Duodenal mucosa (tissue), 2 donors: ENCODE measurements around the gene KIAA0319L.
"Not testable (repeated sequence)": the region's sequence is repeated elsewhere in the genome, so short reads cannot be mapped to it uniquely, and the experiment has no call there.

Experiments
- H3K27ac ChIP-seq: one replicate; pipeline ENCODE4 v1.7.0; 2013; ENCODE audit warnings: low read depth, low read length
- H3K27me3 ChIP-seq, 2 donors: one replicate each; pipeline ENCODE4 v1.7.0; 2013; ENCODE audit warnings: low read length in 2 of 2, control low read depth in 1 of 2; ENCODE audit not compliant: insufficient read depth in 2 of 2, control insufficient read depth in 1 of 2
- H3K36me3 ChIP-seq, 2 donors: one replicate each; pipeline ENCODE4 v1.7.0; 2013; ENCODE audit warnings: low read length in 2 of 2, control low read depth in 1 of 2; ENCODE audit not compliant: insufficient read depth in 2 of 2, control insufficient read depth in 1 of 2
- H3K4me1 ChIP-seq, 2 donors: one replicate each; pipeline ENCODE4 v1.7.0; 2013; ENCODE audit warnings: low read length in 2 of 2, control low read depth in 1 of 2; ENCODE audit not compliant: insufficient read depth in 2 of 2, control insufficient read depth in 1 of 2
- H3K4me3 ChIP-seq, 2 donors: one replicate each; pipeline ENCODE4 v1.7.0; 2013; ENCODE audit warnings: low read length in 2 of 2, low read depth in 1 of 2
- H3K9ac ChIP-seq, 2 donors: one replicate each; pipeline ENCODE4 v1.7.0; 2013; ENCODE audit warnings: low read length in 2 of 2, low read depth in 1 of 2
- H3K9me3 ChIP-seq, 2 donors: one replicate each; pipeline ENCODE4 v1.7.0; 2013; ENCODE audit warnings: low read length in 2 of 2, control low read depth in 1 of 2; ENCODE audit not compliant: control insufficient read depth in 1 of 2

The KIAA0319L gene

DNA sequence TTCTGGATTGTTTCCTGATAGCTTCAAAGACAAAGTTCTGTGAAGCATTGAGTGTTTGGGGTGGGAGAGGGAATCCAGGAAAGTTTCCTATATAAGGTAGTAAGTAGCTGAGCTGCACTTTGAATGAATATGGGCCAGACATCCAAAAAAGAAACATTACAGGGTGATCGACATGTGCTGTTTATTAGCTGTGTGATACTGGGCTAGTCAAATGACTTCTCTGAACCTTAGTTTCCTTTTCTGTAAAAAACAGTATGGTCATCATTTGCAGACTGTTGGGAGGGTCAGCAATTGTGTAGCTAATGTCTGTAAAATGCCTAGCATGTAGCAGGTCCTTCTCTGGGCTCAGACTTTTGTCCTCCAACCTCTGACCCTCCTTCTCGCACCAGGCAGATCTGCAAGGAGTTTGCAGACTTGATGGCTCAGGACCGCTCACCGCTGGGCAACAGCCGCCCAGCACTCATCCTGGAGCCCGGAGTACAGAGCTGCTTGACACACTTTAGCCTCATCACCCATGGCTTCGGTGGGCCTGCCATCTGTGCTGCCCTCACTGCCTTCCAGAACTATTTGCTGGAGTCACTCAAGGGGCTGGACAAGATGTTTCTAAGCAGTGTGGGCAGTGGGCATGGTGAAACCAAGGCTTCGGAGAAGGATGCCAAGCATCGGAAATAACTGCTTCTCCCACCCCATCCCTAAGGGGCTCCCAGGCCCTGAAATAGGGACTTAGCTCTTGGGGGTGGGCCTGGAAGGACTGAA lies 37.0 kb upstream of the KIAA0319L start:
- no peak overlapping the region for H3K9ac ChIP-seq
- peaks cover 0 to 6% of the 10 kb centered on the region in 2 donors for H3K36me3 ChIP-seq
- no peaks in the 10 kb centered on the region for H3K27me3 ChIP-seq
- no peak overlapping the region for H3K27ac ChIP-seq
- no peaks in the 10 kb centered on the region for H3K9me3 ChIP-seq
- peaks cover 0 to 7% of the 10 kb centered on the region in 2 donors for H3K4me1 ChIP-seq
- no peak overlapping the region for H3K4me3 ChIP-seq

DNA sequence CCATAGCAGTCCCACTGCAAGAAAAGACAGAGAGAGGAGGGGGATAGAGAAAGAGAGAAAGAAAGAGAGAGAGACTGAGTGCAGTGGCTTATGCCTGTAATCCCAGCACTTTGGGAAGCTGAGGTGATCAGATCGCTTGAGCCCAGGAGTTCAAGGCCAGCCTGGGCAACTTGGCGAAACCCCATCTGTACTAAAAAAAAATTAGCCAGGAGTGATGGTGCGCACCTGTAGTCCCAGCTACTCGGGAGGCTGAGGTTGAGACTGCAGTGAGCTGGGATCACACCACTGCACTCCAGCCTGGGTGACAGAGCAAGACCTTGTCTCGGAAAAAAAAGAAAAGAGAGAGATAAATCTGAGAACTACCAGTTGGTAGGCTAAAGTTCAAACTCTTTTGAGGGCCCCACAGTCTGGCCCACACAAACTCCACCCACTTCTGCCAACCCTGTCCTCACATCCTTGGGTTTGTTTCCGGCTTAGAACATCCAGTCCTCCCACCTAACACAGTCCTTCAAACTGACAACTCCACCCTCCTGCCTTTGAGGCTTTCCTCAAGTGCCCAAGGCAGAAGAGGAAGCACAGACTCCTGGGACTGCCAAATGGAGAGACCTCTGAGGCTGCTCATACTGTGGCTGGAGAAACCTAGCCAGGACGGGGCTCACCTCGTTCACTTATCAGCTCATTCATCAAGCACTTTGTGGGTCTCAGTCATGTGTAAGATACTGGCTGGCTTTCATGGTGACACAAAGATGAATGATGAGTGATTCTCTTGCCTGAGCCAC lies 36.0 kb upstream of the KIAA0319L start:
- H3K4me3 ChIP-seq = no peak overlapping the region
- H3K9ac ChIP-seq = no peak overlapping the region
- no peak overlapping the region for H3K27ac ChIP-seq
- H3K9me3 ChIP-seq = no peaks in the 10 kb centered on the region
- no peaks in the 10 kb centered on the region for H3K27me3 ChIP-seq
- H3K4me1 ChIP-seq = peaks cover 0 to 7% of the 10 kb centered on the region in 2 donors
- H3K36me3 ChIP-seq = peaks cover 0 to 6% of the 10 kb centered on the region in 2 donors

DNA sequence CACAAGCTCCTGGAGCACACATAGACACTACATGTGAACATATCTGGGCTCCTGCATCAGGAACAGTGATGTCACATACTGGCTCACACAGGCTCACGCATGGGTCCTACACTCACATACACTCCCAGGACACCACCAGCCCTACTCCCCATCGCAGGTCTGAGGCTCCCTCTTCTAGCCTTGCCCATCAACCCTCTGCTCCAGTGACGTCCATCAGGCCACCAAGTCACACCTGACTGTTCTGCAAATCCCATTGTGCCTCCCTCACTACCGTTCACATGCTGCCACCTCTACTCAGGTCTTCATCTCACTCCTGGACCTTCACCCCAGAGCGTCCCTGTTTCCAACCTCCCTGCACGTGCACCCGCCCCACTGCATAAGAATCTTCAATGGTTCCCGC lies 34.0 kb upstream of the KIAA0319L start:
- Histone ChIP-seq H3K9me3 (no peaks in the 10 kb centered on the region), H3K9ac (no peak overlapping the region)

DNA sequence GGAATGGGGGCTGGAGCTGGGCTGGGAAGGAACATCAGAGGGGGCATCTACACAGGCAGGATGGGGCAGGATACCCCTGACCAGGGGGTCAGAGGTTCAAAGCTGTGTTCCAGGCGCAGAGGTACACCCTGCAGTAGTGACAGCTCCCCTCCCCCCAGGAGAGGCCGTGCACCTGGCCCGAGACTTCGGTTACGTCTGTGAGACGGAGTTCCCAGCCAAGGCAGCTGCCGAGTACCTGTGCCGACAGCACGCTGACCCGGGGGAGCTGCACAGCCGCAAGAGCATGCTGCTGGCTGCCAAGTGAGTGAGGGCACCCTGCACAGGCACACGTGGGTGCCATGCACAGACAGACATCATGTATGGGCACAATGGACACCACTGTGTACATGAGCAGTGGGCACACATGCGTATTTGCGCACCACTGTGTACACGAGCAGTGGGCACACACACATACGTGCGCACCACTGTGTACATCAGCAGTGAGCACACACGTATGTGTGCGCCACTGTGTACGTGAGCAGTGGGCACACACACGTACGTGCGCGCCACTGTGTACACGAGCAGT lies 33.4 kb upstream of the KIAA0319L start:
- no peak overlapping the region for H3K27ac ChIP-seq
- H3K4me1 ChIP-seq = peaks cover 0 to 7% of the 10 kb centered on the region in 2 donors
- peaks cover 0 to 6% of the 10 kb centered on the region in 2 donors for H3K36me3 ChIP-seq
- no peak overlapping the region for H3K4me3 ChIP-seq
- H3K9me3 ChIP-seq = no peaks in the 10 kb centered on the region
- no peak overlapping the region for H3K9ac ChIP-seq
- H3K27me3 ChIP-seq = no peaks in the 10 kb centered on the region

More for the DNA sequence above, 34.0 kb upstream of the KIAA0319L start:
- peaks cover 0 to 7% of the 10 kb centered on the region in 2 donors for H3K4me1 ChIP-seq
- no peak overlapping the region for H3K27ac ChIP-seq
- no peaks in the 10 kb centered on the region for H3K27me3 ChIP-seq
- no peak overlapping the region for H3K4me3 ChIP-seq
- H3K36me3 ChIP-seq = peaks cover 0 to 6% of the 10 kb centered on the region in 2 donors

DNA sequence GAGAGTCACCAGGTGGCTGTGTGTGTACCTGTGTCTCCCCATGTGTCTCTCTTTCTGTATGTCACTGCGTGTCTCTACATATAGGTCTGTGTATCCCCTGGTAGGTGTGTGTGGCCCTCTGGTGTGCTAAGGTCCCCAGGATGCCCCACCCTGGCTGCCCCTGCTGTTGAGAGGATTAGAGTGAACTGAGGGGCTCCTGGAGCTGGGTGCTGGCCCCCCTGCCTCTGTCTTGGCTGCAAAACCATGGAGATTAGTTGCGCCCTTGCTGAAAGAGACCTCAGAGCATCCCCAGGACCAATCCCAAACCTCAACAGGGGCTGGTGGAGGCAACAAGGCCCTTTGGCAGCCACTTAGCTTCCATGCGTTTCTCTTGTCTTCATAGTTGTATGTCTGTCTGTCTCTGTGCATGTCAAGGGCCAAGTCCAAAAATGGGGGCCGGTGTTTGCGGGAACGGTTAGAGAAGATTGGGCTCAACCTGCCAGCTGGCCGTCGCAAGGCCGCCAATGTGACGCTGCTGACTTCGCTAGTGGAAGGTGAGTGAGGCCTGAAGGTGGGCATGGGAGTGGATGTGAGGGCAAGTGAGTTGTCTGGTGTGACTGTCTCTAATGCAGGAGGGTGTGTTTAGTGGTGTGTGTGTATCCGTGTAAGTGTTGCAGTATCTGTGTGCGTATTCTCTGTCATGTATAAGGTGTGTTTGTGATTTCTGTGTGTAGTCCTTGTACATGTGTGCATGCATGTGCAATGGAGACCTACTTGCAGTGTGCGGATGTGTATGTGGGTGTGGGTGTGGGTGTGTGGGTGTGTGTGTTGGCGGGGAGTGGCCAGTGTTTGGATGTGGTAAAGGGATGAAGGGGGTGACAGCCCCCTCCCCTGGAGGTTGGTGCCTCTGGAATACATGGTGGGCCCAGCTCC lies 32.6 kb upstream of the KIAA0319L start:
- Histone ChIP-seq H3K27me3 (no peaks in the 10 kb centered on the region), H3K9me3 (no peaks in the 10 kb centered on the region), H3K9ac (no peak overlapping the region), H3K27ac (no peak overlapping the region), H3K4me3 (no peak overlapping the region), H3K4me1 (peaks cover 0 to 7% of the 10 kb centered on the region in 2 donors), H3K36me3 (peaks cover 0 to 6% of the 10 kb centered on the region in 2 donors)

DNA sequence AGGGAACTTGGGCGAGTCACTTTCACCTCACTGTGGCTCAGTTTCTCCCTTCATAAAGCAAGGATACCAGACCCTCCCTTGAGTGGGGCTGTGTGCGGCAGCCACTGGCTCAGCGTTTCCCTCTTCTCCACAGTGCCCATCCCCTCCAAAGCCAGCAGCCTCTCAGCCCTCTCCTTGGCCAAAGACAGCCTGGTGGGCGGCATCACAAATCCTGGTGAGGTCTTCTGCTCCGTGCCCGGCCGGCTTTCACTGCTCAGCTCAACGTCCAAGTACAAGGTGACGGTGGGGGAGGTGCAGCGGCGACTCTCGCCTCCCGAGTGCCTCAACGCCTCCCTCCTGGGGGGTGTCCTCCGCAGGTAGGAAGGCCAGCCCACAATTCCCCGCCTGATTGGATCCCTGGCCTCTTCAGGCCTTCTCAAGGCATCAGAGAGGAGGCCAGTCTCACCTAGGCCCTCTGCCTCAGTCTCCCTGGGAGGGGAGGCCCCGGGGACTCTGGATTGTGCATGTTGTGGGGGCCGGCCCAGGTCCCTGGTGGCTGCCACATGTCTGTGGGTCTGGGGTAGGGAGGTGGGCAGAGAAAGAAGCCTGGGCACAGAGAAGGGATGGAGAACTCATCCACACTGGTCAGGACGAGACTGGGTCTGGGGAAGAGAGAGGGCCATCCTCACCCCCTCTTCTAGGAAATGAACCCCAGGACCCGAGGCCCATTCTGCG lies 31.2 kb upstream of the KIAA0319L start:
- Histone ChIP-seq H3K36me3 (peaks cover 0 to 6% of the 10 kb centered on the region in 2 donors), H3K4me3 (no peak overlapping the region), H3K9ac (no peak overlapping the region), H3K9me3 (no peaks in the 10 kb centered on the region), H3K4me1 (peaks cover 0 to 7% of the 10 kb centered on the region in 2 donors), H3K27me3 (no peaks in the 10 kb centered on the region), H3K27ac (no peak overlapping the region)

DNA sequence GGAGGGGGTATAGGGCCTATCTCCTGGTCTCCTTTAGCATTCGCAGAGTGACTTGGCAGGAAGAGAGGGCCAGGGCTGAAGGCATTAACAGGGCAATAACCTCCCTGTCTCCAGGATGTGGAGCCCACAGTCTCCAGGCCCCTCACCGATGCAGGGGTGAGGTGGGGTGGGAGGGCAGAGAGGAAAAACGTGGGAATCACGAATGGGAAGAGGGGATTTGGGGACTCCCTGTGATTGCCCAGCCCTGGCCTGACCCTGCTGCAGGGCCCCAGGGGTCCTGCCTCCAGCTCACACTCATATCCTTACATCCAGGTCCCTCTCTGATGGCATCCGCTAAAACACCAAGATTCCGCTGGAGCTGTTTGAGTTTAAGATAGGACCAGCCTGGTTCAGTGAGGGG lies 30.5 kb upstream of the KIAA0319L start:
- Histone ChIP-seq H3K4me3 (no peak overlapping the region), H3K36me3 (peaks cover 0 to 6% of the 10 kb centered on the region in 2 donors), H3K9ac (no peak overlapping the region), H3K9me3 (no peaks in the 10 kb centered on the region), H3K27ac (no peak overlapping the region), H3K4me1 (peaks cover 0 to 1% of the 10 kb centered on the region in 2 donors), H3K27me3 (no peaks in the 10 kb centered on the region)

DNA sequence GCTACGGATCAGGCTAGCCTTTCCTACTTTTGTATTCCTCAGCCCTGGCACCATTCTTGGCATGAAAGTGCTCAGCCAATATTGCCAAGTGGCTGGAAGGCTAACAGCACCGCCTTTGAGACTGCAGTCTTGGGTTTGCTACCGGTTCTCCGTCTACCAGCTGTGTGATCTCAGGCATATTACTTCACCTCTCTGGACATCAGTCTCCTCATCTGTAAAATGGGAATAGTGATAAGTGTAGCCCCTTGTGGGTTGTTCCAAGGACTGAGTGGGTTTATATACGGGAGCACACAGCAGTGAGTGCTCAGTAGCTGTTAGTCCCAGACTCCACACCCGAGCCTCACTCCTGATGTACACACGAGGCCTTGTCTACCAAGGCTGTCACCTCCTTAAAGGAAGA lies 29.6 kb upstream of the KIAA0319L start:
- Histone ChIP-seq H3K4me1 (no peaks in the 10 kb centered on the region), H3K27ac (no peak overlapping the region), H3K36me3 (peaks cover 0 to 6% of the 10 kb centered on the region in 2 donors), H3K9me3 (no peaks in the 10 kb centered on the region), H3K9ac (no peak overlapping the region), H3K4me3 (no peak overlapping the region), H3K27me3 (no peaks in the 10 kb centered on the region)

DNA sequence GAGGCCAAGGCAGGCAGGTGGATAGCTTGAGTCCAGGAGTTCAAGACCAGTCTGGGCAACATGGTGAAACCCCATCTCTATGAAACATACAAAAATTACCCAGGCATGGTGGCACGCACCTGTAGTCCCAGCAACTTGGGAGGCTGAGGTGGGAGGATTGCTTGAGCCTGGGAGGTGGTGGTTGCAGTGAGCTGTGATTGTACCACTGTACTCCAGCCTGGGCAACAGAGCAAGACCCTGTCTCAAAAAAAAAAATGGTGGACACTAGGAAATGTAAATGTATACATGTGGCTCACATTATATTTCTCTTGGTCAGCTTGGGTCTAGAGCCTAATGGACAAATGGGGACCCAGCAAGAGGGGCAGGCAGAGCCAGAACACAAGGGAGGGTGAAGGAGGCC lies 28.6 kb upstream of the KIAA0319L start:
- H3K9me3 ChIP-seq, H3K27ac ChIP-seq, H3K27me3 ChIP-seq, H3K9ac ChIP-seq, H3K36me3 ChIP-seq, H3K4me1 ChIP-seq, H3K4me3 ChIP-seq: not testable (repeated sequence)
